GM21717 (cell line): Measurements from ENCODE around the gene TTC39C.
"Not testable (repeated sequence)": the region's sequence is repeated elsewhere in the genome, so short reads cannot be mapped to it uniquely, and the experiment has no call there.

Experiments
- ATAC-seq: cut with Tn5 transposase; IDR thresholded peaks from one replicate; pipeline ENCODE4 v1.9.1; 2021; ENCODE audit warnings: mild to moderate bottlenecking, moderate library complexity; ENCODE audit not compliant: unreplicated experiment

Gene TTC39C

GRCh38 chr18:24015639-24016631, 1.4 kb downstream of the TTC39C start:
- ATAC-seq, result no peak

GRCh38 chr18:24016643-24017042, 2.1 kb downstream of the TTC39C start:
- no peak for ATAC-seq

- ATAC-seq, result no peak
Measured at GRCh38 chr18:24018299-24018886, 3.8 kb downstream of the TTC39C start.

- ATAC-seq, result peak; percentile 74
Measured at GRCh38 chr18:24019641-24020331, 5.2 kb downstream of the TTC39C start.

- ATAC-seq, result no peak
Measured at GRCh38 chr18:24021505-24021904, 7.0 kb downstream of the TTC39C start.

- no peak for ATAC-seq
Measured at GRCh38 chr18:24022161-24022560, 7.6 kb downstream of the TTC39C start.

- no peak for ATAC-seq
Measured at GRCh38 chr18:24023185-24023814, 8.7 kb downstream of the TTC39C start.

- ATAC-seq, result no peak
Measured at GRCh38 chr18:24024425-24024824, 9.9 kb downstream of the TTC39C start.

- ATAC-seq, result no peak
Measured at GRCh38 chr18:24026457-24026856, 11.9 kb downstream of the TTC39C start.

GRCh38 chr18:24027156-24027827, 12.7 kb downstream of the TTC39C start:
- no peak for ATAC-seq

GRCh38 chr18:24028946-24029345, 14.4 kb downstream of the TTC39C start:
- not testable (repeated sequence) for ATAC-seq

- ATAC-seq, result no peak
Measured at GRCh38 chr18:24031318-24031717, 16.8 kb downstream of the TTC39C start.

GRCh38 chr18:24031916-24032315, 17.4 kb downstream of the TTC39C start:
- ATAC-seq, result no peak

- ATAC-seq, result no peak
Measured at GRCh38 chr18:24033641-24034412, 19.3 kb downstream of the TTC39C start.

GRCh38 chr18:24035316-24035715, 20.8 kb downstream of the TTC39C start:
- ATAC-seq, result no peak

GRCh38 chr18:24039671-24040070, 25.1 kb downstream of the TTC39C start:
- no peak for ATAC-seq

GRCh38 chr18:24041691-24042090, 27.1 kb downstream of the TTC39C start:
- ATAC-seq, result no peak

- ATAC-seq, result no peak
Measured at GRCh38 chr18:24043403-24043802, 28.8 kb downstream of the TTC39C start.

GRCh38 chr18:24048261-24048660, 33.7 kb downstream of the TTC39C start:
- ATAC-seq, result no peak

GRCh38 chr18:24049142-24049541, 34.6 kb downstream of the TTC39C start:
- no peak for ATAC-seq
